T47D (cell line): ENCODE data around the gene SLC44A4.
"Not testable (repeated sequence)": the region's sequence is repeated elsewhere in the genome, so short reads cannot be mapped to it uniquely, and the experiment has no call there.

Experiments
- DNase-seq, 2 experiments: peaks; one replicate each; pipeline versions ENCODE4 v3.0.0 to v3.0.0-alpha.2; 2011 to 2012; ENCODE audit warnings: low read depth in 1 of 2, low spot score in 1 of 2
- JUND ChIP-seq: IDR thresholded peaks from 2 replicates; pipeline ENCODE4 v1.6.1; 2012; ENCODE audit warnings: low read depth
- in situ Hi-C: cut with HindIII; loops from 2 replicates; pipeline ENCODE4 v1.10.0; 2016; ENCODE audit warnings: low sequenced_read_pairs, low pct_unique_long_range_greater_than_20kb

The SLC44A4 gene

GRCh38 chr6:31858707-31859106 lies 20.1 kb downstream of the SLC44A4 start:
- in situ Hi-C loops, result no loop called here

GRCh38 chr6:31857774-31858173 lies 21.0 kb downstream of the SLC44A4 start:
- in situ Hi-C loops, result not testable (repeated sequence)

More at GRCh38 chr6:31858707-31859106, 20.1 kb downstream of the SLC44A4 start:
- DNase-seq, result no peak
- TF ChIP-seq JUND, result no peak

DNA sequence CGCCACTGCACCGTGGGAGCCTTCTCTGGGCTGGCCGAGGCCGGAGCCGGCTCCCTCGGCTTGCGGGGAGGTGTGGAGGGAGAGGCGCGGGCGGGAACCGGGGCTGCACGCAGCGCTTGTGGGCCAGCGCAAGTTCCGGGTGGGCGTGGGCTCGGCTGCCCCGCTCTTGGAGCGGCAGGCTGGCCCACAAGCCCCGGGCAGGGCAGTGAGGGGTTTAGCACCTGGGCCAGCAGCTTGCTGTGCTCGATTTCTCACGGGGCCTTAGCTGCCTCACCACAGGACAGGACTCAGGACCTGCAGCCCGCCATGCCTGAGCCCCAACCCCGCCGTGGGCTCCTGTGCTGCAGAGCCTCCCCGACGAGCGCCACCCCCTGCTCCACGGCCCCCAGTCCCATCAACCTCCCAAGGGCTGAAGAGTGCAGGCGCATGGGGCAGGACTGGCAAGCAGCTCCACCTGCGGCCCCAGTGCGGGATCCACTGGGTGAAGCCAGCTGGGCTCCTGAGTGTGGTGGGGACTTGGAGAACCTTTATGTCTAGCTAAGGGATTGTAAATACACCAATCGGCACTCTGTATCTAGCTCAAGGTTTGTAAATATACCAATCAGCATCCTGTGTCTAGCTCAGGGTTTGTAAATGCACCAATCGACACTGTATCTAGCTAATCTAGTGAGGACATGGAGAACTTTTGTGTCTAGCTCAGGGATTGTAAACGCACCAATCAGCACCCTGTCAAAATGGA lies 26.6 kb downstream of the SLC44A4 start:
- in situ Hi-C loops, DNase-seq: not testable (repeated sequence)

More at GRCh38 chr6:31857774-31858173, 21.0 kb downstream of the SLC44A4 start:
- DNase-seq, result not testable (repeated sequence)

DNA sequence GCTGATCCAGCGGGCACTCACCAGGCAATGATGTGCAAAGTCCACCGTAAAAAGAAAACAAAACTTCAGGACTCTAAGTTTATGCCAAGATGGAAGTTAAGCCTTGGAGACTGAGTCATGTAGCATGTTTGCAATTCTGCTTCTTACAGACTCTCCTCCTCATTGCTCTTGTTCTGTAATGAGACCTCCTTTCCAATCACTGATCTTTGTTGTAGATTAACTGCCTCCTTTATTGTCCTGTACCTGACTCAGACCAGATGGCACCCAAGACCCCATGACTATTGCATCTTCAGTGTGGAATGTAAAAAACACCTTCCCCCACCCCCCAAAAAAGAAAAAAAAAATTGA lies 27.3 kb downstream of the SLC44A4 start:
- in situ Hi-C loops, result no loop called here
- no peak for TF ChIP-seq JUND
- DNase-seq, result no peak

DNA sequence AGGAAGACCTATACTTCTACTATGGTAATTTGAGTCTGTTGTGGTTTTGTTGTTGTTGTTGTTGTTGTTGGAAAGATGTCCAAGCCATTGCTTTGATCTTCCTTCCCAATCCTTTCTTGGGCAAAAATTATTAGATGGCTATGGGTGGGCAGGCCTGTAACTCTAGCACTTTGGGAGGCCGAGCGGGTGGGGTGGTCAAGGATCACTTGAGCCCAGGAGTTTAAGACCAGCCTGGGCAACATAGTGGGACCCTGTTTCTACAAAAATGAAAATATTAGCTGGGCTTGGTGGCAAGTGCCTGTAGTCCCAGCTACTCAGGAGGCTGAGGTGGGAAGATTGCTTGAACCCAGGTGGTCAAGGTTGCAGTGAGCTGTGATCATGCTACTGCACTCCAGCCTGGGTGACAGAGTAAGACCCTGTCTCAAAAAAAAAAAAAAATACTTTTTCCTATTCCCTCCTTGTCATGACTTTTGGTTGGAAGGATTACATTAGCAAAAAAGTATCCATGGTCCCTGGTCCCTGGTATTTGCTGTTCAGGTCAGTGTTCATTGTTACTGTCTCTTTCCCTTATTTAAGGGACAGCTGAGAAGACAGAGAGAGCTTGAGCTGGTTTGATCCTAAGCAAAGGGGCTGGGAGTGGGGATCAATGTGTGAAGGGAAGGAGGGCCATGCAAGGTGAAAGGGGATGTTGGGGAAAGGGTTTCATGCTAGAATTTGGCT lies 27.9 kb downstream of the SLC44A4 start:
- no peak for TF ChIP-seq JUND
- no peak for DNase-seq
- in situ Hi-C loops, result no loop called here

- in situ Hi-C loops, result no loop called here
- DNase-seq, result no peak
- TF ChIP-seq JUND, result no peak
Observed at GRCh38 chr6:31847276-31847978, 31.4 kb downstream of the SLC44A4 start.

GRCh38 chr6:31844507-31844906 lies 34.3 kb downstream of the SLC44A4 start:
- no peak for DNase-seq
- TF ChIP-seq JUND, result no peak
- in situ Hi-C loops, result no loop called here

DNA sequence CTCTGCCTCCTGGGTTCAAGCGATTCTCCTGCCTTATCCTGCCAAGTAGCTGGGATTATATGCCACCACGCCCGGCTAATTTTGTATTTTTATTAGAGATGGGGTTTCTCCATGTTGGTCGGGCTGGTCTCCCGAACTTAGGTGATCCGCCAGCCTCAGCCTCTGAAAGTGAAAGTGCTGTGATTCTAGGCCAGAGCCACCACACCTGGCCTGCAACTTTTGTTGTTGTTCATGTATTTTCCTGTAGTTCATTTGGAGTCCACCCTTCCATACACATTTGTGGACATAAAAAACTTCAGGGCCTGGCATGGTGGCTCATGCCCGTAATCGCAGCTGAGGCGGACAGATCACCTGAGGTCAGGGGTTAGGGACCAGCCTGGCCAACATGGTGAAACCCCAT lies 36.7 kb downstream of the SLC44A4 start:
- TF ChIP-seq JUND, result no peak
- no peak for DNase-seq
- in situ Hi-C loops, result no loop called here

DNA sequence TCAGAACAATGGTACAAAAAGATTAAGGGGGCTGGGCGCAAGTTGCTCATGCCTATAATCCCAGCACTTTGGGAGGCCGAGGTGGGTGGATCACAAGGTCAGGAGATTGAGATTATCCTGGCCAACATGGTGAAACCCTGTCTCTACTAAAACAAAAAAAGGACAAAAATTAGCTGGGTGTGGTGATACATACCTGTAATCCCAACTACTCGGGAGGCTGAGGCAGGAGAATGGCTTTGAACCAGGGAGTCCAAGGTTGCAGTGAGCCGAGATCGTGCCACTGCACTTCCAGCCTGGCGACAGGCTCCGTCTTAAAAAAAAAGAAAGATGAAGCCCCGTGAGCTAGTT lies 39.0 kb downstream of the SLC44A4 start:
- in situ Hi-C loops, DNase-seq: not testable (repeated sequence)

DNA sequence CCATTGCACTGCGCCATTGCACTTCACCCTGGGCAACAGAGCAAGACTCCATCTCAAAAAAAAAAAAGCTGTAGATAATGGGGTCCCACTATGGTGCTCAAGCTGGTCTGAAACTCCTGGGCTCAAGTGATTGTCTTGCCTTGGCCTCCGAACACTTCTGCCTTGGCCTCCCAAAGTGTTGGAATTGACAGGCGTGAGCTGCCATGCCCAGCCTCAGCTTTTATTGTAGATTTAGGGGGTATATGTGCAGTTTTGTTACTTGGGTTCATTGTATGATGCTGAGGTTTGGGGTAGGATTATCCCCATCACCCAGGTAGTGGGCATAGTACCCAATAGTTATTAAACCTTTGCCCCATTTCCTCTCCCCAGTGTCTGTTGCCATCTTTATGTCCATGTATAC lies 39.8 kb downstream of the SLC44A4 start:
- in situ Hi-C loops, result no loop called here
- no peak for DNase-seq
- no peak for TF ChIP-seq JUND

DNA sequence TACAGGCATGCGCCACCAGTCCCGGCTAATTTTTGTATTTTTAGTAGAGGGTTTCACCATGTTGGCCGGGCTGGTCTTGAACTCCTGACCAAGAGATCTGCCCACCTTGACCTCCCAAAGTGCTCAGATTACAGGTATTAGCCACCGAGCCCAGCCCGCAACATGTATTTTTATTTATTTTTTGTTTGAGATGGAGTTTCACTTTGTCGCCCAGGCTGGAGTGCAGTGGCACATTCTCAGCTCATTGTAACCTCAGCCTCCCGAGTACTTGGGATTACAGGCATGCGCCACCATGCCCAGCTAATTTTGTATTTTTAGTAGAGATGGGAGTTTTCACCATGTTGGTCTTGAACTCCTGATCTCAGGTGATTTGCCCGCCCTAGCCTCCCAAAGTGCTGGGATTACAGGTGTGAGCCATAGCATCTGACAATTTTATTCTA lies 40.7 kb downstream of the SLC44A4 start:
- DNase-seq, in situ Hi-C loops: not testable (repeated sequence)

- no peak for TF ChIP-seq JUND
- in situ Hi-C loops, result no loop called here
- DNase-seq, result no peak
Observed at GRCh38 chr6:31837369-31838113, 41.3 kb downstream of the SLC44A4 start.
